ENCODE results near the gene HOXD1. TPM values are rescaled to one million over a fixed set of nuclear protein-coding genes. Genes with fewer than 3 reads are reported as not detected.

Gene HOXD1
- polyA plus RNA-seq, 1 of the 3 experiments (the other 2 are of a cell fraction) = not detected

DNA sequence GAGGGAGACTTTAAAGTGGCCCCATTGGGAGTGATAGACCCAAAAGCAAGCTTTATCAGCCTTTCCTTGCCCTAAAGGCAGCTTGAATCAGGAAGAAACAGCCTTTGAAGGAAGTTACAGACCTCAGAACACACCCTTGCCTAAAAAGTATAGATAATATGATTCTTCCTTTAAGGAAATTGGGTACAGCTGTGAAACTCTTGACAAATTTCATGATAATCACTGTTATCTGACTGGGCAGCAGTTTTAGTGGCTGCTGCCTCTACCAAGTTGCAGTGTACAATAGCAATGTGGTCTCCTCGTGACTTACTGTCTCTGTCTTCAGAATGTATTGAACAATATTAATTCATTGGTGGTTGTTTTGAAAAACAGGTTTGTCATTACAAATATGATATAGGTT, 16.7 kb downstream of the HOXD1 start:
- 57% methylated on average over 1 of the region's 1 CpG for WGBS (ENCODE audit: low lambda C conversion rate)
- Histone ChIP-seq H3K4me3 (ENCODE audit: low read depth in 2 of 2, low read length in 1 of 2) (no peak overlapping the region), H3K9ac (no peak overlapping the region), H2AFZ (ENCODE audit: low read depth) (no peak overlapping the region), H3K9me3 (no peaks in the 10 kb centered on the region), H3K27ac (ENCODE audit: low read depth in 2 of 2, low read length in 1 of 2) (no peak overlapping the region), H3K27me3 (ENCODE audit: insufficient read depth) (no peaks in the 10 kb centered on the region; the same call in 1 of the 2 replicates), H3K4me2 (no peak overlapping the region), H3K4me1 (ENCODE audit: control insufficient read depth in 1 of 2, insufficient read depth in 2 of 2, low read depth in 1 of 2, low read length in 1 of 2) (no peaks in the 10 kb centered on the region), H4K20me1 (ENCODE audit: insufficient read depth) (no peaks in the 10 kb centered on the region), H3F3A (replicated peaks; ENCODE audit: insufficient read depth) (no peaks in the 10 kb centered on the region), H3K36me3 (replicated peaks in 1 of 2; ENCODE audit: control insufficient read depth in 1 of 2, insufficient read depth in 2 of 2, low read length in 1 of 2) (no peaks in the 10 kb centered on the region), H3K79me2 (ENCODE audit: insufficient read depth) (no peaks in the 10 kb centered on the region), H3K9me2 (no peaks in the 10 kb centered on the region)
- CTCF ChIA-PET = no interaction called here
- TF ChIP-seq GATA2 (CRISPR knock-in tag; IDR thresholded peaks at IDR 0.05) (no peak), EP300 (IDR thresholded peaks at IDR 0.05; ENCODE audit: borderline replicate concordance in 1 of 2, low read depth in 1 of 2, low read length in 1 of 2) (no peak), TEAD4 (IDR thresholded peaks at IDR 0.05; ENCODE audit: borderline replicate concordance, insufficient read depth) (no peak), TCF12 (IDR thresholded peaks at IDR 0.05) (no peak), MXI1 (IDR thresholded peaks at IDR 0.05; ENCODE audit: low read depth, low read length) (no peak), MEF2A (IDR thresholded peaks at IDR 0.05; ENCODE audit: borderline replicate concordance, low read depth) (no peak), ELF1 (IDR thresholded peaks at IDR 0.05) (no peak), RAD21 (IDR thresholded peaks at IDR 0.05; ENCODE audit: low read length) (no peak), SIN3A (IDR thresholded peaks at IDR 0.05; ENCODE audit: borderline replicate concordance, low read depth, low read length) (no peak), NRF1 (IDR thresholded peaks at IDR 0.05; ENCODE audit: low read depth, low read length) (no peak)
- TF ChIP-seq, protein P1, sequence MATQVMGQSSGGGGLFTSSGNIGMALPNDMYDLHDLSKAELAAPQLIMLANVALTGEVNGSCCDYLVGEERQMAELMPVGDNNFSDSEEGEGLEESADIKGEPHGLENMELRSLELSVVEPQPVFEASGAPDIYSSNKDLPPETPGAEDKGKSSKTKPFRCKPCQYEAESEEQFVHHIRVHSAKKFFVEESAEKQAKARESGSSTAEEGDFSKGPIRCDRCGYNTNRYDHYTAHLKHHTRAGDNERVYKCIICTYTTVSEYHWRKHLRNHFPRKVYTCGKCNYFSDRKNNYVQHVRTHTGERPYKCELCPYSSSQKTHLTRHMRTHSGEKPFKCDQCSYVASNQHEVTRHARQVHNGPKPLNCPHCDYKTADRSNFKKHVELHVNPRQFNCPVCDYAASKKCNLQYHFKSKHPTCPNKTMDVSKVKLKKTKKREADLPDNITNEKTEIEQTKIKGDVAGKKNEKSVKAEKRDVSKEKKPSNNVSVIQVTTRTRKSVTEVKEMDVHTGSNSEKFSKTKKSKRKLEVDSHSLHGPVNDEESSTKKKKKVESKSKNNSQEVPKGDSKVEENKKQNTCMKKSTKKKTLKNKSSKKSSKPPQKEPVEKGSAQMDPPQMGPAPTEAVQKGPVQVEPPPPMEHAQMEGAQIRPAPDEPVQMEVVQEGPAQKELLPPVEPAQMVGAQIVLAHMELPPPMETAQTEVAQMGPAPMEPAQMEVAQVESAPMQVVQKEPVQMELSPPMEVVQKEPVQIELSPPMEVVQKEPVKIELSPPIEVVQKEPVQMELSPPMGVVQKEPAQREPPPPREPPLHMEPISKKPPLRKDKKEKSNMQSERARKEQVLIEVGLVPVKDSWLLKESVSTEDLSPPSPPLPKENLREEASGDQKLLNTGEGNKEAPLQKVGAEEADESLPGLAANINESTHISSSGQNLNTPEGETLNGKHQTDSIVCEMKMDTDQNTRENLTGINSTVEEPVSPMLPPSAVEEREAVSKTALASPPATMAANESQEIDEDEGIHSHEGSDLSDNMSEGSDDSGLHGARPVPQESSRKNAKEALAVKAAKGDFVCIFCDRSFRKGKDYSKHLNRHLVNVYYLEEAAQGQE (IDR thresholded peaks at IDR 0.05; ENCODE audit: low read depth, low read length) = no peak
- TF ChIP-seq, protein P2, sequence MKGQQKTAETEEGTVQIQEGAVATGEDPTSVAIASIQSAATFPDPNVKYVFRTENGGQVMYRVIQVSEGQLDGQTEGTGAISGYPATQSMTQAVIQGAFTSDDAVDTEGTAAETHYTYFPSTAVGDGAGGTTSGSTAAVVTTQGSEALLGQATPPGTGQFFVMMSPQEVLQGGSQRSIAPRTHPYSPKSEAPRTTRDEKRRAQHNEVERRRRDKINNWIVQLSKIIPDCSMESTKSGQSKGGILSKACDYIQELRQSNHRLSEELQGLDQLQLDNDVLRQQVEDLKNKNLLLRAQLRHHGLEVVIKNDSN (IDR thresholded peaks at IDR 0.05; ENCODE audit: borderline replicate concordance, low read depth) = no peak
- POLR2A ChIA-PET = no interaction called here
- DNase-seq = no peak

DNA sequence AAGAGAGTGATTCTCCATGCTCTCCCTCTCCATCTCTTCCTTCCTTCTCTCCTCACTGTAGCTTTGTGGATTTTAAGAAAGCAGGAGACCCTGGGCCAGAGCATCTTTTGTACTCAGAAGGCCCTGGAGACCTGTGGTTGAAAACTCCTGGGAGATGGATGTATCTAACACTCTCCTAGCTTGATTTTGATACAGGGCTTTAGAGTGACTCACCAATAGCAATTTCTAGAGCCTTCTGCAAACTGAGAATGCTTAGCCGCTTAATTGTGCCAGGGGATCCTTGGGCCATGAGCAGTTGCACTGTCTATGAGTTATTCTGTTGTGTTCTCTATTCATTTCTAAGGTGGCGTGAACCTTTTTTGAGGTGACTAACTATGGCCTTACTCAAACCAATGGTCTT, 17.7 kb downstream of the HOXD1 start:
- ChIA-PET CTCF (no interaction called here), POLR2A (no interaction called here)
- H3K9me2 ChIP-seq = no peaks in the 10 kb centered on the region
- no peak overlapping the region for H3K27ac ChIP-seq (ENCODE audit: low read depth in 2 of 2, low read length in 1 of 2)
- H3F3A ChIP-seq (replicated peaks; ENCODE audit: insufficient read depth) = no peaks in the 10 kb centered on the region
- H3K9me3 ChIP-seq = no peaks in the 10 kb centered on the region
- no peak overlapping the region for H3K9ac ChIP-seq
- no peaks in the 10 kb centered on the region for H3K4me1 ChIP-seq (ENCODE audit: control insufficient read depth in 1 of 2, insufficient read depth in 2 of 2, low read depth in 1 of 2, low read length in 1 of 2)
- no peaks in the 10 kb centered on the region for H3K36me3 ChIP-seq (replicated peaks in 1 of 2; ENCODE audit: control insufficient read depth in 1 of 2, insufficient read depth in 2 of 2, low read length in 1 of 2)
- DNase-seq = no peak
- no peaks in the 10 kb centered on the region; the same call in 1 of the 2 replicates for H3K27me3 ChIP-seq (ENCODE audit: insufficient read depth)
- H3K4me3 ChIP-seq (ENCODE audit: low read depth in 2 of 2, low read length in 1 of 2) = no peak overlapping the region
- H3K4me2 ChIP-seq = no peak overlapping the region
- 96% methylated on average over 2 of the region's 2 CpGs for WGBS (ENCODE audit: low lambda C conversion rate)
- no peaks in the 10 kb centered on the region for H4K20me1 ChIP-seq (ENCODE audit: insufficient read depth)
- H2AFZ ChIP-seq (ENCODE audit: low read depth) = no peak overlapping the region
- no peaks in the 10 kb centered on the region for H3K79me2 ChIP-seq (ENCODE audit: insufficient read depth)
- TF ChIP-seq MEF2A (IDR thresholded peaks at IDR 0.05; ENCODE audit: borderline replicate concordance, low read depth) = no peak
- no peak for TF ChIP-seq SIN3A (IDR thresholded peaks at IDR 0.05; ENCODE audit: borderline replicate concordance, low read depth, low read length)
- TF ChIP-seq FOXM1 (IDR thresholded peaks at IDR 0.05; ENCODE audit: low read depth) = no peak
- no peak for TF ChIP-seq ELF1 (IDR thresholded peaks at IDR 0.05)
- no peak for TF ChIP-seq NFIC (IDR thresholded peaks at IDR 0.05; ENCODE audit: borderline replicate concordance)
- TF ChIP-seq SMC3 (IDR thresholded peaks at IDR 0.05; ENCODE audit: low read depth, low read length) = no peak
- TF ChIP-seq, protein P3, sequence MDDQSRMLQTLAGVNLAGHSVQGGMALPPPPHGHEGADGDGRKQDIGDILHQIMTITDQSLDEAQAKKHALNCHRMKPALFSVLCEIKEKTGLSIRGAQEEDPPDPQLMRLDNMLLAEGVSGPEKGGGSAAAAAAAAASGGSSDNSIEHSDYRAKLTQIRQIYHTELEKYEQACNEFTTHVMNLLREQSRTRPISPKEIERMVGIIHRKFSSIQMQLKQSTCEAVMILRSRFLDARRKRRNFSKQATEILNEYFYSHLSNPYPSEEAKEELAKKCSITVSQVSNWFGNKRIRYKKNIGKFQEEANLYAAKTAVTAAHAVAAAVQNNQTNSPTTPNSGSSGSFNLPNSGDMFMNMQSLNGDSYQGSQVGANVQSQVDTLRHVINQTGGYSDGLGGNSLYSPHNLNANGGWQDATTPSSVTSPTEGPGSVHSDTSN (IDR thresholded peaks at IDR 0.05) = no peak
- TF ChIP-seq GATA2 (CRISPR knock-in tag; IDR thresholded peaks at IDR 0.05) = no peak
- TF ChIP-seq, protein P4, sequence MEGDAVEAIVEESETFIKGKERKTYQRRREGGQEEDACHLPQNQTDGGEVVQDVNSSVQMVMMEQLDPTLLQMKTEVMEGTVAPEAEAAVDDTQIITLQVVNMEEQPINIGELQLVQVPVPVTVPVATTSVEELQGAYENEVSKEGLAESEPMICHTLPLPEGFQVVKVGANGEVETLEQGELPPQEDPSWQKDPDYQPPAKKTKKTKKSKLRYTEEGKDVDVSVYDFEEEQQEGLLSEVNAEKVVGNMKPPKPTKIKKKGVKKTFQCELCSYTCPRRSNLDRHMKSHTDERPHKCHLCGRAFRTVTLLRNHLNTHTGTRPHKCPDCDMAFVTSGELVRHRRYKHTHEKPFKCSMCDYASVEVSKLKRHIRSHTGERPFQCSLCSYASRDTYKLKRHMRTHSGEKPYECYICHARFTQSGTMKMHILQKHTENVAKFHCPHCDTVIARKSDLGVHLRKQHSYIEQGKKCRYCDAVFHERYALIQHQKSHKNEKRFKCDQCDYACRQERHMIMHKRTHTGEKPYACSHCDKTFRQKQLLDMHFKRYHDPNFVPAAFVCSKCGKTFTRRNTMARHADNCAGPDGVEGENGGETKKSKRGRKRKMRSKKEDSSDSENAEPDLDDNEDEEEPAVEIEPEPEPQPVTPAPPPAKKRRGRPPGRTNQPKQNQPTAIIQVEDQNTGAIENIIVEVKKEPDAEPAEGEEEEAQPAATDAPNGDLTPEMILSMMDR (IDR thresholded peaks at IDR 0.05) = no peak
- no peak for TF ChIP-seq FOXJ3 (CRISPR knock-in tag; IDR thresholded peaks at IDR 0.05)
- TF ChIP-seq, protein P5, sequence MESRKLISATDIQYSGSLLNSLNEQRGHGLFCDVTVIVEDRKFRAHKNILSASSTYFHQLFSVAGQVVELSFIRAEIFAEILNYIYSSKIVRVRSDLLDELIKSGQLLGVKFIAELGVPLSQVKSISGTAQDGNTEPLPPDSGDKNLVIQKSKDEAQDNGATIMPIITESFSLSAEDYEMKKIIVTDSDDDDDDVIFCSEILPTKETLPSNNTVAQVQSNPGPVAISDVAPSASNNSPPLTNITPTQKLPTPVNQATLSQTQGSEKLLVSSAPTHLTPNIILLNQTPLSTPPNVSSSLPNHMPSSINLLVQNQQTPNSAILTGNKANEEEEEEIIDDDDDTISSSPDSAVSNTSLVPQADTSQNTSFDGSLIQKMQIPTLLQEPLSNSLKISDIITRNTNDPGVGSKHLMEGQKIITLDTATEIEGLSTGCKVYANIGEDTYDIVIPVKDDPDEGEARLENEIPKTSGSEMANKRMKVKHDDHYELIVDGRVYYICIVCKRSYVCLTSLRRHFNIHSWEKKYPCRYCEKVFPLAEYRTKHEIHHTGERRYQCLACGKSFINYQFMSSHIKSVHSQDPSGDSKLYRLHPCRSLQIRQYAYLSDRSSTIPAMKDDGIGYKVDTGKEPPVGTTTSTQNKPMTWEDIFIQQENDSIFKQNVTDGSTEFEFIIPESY (IDR thresholded peaks at IDR 0.05; ENCODE audit: borderline replicate concordance, low read depth) = no peak
- TF ChIP-seq TAF1 (IDR thresholded peaks at IDR 0.05; ENCODE audit: borderline replicate concordance, low read depth, low read length) = no peak
- TF ChIP-seq TCF12 (IDR thresholded peaks at IDR 0.05) = no peak

Data from SK-N-SH (cell line).